ENCODE data around the gene CHN2.

CHN2 gene

DNA sequence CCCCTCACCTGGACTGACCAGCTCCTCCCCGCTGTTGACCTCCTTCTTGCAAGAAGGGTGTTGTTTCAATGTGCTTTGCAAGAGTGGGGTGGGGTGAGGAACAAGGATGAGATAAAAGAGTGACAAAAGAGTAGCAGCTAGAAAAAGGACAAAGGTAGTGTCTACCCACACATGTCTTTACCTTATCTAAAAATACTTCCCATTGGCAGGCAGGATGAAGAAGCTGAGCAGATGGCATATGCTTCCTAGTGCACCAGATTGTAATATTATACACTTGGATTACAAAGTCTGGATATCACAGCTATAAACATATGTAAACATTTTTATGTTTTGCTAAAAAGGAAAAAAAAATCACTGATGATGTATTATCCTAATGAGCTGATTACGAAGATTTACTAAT lies 34.5 kb downstream of the CHN2 start:
- DNase-seq: no peak

DNA sequence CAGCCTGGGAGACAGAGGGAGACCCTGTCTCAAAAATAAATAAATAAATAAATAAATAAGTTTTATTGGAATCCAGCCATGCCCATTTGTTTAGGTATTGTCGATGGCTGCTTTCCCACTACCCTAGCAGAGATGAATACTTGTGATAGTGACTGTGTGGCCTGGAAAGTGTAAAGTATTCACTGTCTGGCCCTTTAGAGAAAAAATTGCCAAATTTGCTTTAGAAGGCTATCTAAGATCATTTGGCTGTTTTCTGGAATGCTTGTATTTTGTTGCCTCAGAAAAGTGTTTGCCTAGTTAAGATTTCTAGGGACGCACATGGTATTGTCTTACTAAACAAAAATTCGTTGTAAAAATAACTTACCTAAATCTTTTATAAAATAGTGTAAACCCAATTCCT lies 35.4 kb downstream of the CHN2 start:
- DNase-seq: no peak

DNA sequence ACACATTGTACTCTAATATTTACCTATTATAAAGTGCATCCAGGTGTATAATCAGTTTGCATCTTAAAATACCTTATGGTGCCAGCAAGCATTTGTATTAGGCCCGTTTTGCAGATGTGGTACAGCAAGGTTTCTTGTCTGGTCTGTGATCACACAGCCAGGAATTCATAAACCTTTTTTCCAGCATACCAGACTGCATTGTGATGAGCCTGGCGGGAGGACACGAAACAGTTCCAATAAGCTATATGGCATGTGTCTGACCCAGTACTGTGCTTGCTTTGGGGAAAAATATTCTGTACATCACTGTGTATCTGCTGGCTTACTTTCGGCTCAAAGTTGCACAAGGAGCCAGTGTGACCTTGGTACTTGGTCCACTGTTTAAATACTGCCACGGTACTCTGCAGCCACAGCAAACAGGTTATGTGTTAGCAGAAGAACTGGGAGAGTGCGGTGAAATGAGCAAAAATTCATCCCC lies 36.3 kb downstream of the CHN2 start:
- DNase-seq: no peak

DNA sequence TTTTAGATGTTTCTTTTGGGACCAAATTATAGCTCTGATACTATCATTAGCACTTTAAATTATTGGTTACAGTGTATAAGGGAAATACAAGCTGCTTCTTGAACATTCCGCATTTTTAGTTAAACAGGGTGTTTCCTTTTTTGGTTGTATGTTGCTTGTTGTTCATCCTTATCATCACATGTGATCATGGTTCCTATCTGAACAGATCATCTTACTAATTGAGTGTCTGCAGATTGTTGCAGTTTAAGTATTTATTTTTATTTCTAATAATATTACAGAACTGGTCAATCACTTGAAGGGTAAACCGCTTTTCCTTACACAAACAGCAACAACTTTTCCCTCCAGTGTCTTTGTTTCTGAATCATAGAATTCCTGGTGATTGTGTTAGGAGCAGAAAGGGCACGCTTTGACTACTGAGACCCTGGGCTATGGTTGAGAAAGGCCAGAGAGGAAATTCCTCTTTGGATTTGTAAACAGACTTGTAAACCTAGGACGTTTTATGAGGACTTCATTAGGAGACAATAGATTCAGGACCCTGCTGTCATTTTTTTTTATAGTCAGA lies 37.2 kb downstream of the CHN2 start:
- no peak for DNase-seq

DNA sequence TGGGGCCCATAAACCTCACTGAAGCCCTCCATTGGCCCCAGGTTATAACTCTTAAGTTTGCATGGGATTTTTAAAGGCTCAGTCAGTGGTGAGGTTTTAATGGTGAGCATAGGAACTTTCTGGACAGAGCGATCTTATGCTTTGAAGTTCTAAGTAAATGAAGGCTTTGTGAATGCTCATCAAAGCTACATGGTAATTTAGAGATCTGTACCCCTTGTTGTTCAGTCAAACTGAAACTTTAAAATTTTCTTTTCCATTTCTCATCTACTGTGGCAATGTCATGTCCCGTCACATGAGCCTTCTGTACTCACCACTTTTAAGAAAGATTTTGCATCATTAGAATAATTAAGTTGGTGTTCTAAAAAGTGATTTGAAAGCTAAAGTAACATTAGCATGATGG lies 39.9 kb downstream of the CHN2 start:
- no peak for DNase-seq

DNA sequence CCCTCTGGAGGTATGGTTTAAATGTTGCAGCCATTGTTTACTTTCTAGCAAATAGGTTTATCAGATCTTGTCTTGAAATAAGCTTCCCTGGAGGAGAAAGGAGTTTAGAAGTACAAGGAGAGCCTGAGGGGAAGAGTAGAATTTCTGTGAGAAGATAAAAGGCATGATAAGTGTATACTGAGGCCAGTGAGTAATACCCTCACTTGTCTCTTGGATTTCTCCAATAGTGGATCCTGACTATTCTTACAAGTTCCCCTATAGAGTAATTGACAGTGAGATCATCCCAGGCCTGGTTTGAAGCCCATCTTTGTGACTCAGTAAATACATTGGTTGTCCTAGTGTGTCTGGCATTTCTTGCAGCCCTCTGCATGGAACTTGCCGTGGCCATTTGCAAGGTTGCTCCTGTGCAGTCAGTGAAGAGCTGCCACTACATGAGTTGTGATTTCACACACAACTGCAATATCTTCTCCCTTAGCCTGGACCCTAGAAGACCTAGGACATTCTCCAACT lies 41.6 kb downstream of the CHN2 start:
- DNase-seq: no peak

DNA sequence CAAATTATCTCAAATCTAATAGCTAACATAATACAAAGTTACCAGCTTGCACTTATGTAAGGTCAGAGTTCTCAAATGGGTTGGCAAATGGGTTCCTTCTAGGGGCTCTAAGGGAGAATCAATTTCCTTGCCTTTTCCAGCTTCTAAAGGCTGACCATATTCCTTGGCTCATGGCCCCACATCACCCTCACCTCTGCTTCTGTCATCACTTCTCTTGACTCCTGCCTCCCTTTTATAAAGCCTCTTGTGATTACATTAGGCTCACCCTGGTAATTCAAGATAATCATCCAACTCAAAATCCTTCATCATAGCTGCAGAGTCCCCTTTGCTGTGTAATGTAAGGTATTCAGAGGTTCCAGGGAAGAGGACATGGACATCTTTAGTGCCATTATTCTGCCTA lies 42.1 kb downstream of the CHN2 start:
- no peak for DNase-seq

DNA sequence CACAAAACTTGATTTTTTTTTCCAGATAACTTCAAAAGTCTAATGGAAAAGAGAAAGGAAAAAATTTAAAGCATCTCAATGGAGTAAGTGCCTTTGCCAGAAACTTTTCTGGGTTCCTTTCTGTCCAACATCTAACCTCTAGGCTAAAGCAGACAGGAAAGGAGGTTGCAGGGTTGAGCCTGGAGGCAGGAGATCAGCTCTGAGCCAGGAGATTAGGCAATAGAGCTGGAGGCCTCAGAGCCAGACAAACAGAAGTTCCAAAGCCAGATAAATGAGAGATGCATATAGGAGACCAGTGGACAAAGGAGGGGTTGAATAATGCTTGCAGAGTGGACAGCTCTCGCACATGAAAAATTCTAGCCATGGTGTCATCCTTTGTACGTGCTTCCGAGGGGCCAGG lies 42.9 kb downstream of the CHN2 start:
- no peak for DNase-seq

DNA sequence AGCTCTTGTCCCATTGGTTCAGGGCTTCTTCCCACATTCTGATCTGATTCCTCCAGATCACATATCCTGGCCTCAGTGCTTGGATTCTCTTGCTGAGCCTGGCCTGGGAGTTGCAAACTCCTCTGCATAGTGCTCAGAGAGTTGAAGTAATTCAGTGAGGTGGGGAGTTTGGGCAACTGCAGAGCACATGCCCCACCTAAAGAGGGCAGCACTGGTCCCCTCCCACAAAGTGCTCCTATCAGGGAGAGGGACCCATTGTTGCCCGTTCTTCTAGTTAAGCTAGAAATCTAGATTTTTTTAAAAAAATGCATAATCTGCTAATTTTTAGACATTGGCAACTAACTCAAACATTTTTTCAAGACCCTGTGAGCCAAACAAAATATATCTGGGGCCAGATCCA lies 45.1 kb downstream of the CHN2 start:
- no peak for DNase-seq

DNA sequence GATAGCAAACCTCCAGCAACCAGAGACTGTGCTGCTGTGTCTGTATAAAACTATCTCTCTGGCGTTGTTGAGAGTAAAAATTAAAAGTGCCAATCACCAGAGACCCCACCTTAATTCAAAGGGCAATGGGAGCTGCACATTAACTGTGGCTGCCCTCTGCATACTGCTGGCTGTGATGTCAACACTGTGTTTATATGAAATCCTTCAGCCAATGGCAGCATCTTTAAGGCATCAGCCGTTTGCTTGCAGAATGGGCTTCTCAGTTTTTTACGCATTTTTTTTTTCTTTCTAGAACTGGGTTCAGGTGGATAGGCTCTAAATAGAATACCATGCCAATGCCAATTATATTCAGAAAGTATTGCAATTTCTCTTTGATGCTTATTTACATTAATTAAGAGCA lies 47.7 kb downstream of the CHN2 start:
- no peak for DNase-seq

DNA sequence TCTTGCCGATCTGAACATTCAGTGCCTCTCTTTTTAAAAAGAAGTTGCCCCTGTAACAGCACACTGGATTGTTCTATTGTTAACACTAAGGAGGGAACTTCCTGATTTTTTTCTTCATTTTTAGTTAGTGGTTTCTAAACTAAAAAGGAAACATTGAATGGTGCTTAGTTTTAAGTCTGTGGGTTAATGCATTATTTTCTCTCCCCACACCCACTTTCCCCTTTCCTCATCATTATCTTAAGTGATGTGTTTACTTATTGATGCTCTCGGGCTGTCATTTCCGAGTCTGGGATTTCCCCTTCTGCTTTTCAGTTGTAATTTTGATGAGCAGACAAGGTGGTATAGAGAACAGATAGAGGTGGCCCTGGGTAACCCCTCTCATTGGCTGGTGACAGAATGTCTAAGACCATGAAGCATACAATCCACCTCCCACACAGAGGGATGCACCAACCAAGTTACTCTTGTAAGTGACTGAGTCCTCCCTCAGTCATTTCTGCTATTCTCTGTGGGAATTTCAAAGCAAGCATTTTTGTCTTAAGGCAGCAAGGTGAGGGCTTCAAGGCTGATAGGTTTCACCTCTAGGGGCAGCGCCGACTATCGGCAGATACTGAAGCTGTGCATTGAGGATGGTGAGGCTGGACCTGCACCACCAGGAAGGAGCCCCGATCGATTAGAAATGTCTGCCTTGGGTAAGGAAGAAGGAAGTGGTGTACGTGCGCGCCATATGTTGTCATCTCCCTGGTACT lies 49.5 kb downstream of the CHN2 start:
- DNase-seq: no peak

DNA sequence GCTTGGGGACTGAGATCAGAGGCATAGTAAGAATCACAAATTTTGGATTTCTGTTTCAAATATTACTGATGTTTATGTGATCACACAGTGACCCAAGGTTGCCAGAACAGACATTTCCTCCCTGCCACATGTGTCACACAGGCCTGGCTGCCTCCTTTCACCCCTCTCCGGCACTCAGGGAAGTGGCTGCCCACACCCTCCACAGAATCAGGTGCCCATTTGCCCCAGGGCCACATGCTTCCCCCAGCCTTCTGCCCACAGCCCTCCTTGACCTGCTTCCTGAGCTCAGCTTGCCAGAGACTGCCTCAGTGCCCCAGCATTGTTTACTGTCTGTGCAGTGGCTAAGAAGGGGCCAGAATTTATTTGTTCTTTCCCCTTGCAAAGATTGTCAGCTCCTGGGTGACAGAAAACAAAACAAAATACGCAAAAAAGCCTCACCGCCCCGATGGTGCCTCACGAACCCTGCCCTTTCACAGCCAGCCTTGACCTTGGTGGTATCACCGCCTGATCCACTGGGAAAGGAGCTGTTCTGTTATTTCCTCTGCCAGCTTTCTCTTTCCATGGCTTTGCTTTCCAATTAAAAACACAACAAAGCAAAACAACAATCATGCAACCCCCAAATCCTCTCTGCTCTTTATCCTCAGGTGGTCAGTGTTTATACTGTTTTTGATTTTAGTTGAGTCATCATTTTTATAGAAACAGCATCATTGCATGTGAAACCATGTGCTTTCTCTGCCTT lies 52.8 kb downstream of the CHN2 start:
- no peak for DNase-seq

DNA sequence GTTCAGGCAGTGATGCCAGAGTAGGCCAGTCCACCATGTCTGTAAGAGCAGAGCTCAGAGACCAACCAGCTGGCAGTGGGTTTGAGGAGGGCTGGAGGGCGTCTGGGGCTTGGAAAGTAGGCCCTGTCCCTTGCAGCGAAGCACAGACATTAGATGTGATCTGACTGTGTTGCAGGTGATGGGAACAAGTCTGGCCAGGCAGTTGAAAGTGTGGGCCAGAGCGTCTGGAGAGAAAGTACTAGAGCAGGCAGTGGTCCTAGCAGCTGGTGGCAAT lies 53.3 kb downstream of the CHN2 start:
- no peak for DNase-seq

DNA sequence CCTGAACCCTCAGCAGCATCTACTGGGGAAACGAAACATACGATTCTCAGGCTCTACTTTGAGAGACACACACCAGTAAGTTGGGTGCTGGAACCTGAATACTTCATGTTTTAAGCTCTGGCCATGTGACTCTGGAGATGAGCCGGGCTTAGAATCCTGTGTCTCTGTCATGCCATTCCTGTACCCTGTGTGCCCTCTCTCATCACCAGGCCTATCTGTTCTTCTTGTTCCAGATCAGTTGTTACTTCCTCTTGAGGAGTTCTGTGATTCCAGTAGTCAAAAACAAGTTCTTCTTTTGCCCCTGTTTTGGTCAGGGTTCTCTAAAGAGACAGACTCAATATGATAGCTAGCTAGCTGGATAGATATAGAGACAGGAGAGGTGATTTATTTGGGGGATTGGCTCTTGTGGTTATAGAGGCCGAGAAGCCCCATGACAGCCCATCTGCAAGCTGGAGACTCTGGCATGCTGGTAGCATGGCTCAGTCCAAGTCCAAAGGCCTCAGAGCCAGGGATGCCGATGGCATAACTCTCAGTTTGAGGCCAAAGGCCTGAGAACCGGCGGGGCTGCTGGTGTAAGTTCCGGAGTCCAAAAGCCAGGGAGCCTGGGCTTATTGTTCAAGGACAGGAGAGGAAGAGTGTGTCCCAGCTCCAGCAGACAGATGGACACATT lies 54.3 kb downstream of the CHN2 start:
- no peak for DNase-seq

DNA sequence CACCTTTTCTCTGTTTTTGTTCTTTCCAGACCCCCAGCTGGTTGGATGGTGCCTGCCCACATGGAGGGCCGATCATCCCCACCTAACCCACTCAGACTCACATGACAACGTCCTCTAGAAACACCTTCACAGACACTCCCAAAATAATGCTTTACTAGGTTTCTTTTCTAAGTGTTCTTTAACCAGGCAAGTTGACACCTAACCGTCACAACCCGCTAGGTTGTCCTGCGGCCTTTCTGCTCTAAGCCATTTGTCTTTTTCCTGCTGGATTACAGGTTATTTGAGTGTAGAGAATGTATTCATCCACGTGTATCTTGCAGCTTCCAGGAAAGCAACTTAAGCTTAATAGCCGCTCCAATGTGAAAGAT lies 54.8 kb downstream of the CHN2 start:
- DNase-seq: no peak

DNA sequence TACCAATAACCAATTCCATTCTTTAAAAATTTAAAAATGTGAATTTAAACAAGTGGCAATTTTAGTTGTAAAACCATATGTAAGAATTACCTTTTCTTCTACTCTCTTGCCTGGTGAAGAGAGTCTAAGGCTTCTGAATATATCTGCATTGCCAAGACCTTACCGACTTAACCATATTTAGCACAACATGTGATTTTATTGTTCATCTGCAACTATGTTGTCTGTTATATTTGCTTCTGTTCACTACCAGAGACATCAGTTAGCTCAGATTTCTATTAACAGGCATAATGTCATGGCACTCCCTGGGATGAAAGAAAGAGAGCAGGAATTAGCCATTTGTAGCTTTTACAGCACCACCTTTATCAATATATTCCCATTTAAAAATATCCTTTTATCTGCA lies 55.3 kb downstream of the CHN2 start:
- no peak for DNase-seq

DNA sequence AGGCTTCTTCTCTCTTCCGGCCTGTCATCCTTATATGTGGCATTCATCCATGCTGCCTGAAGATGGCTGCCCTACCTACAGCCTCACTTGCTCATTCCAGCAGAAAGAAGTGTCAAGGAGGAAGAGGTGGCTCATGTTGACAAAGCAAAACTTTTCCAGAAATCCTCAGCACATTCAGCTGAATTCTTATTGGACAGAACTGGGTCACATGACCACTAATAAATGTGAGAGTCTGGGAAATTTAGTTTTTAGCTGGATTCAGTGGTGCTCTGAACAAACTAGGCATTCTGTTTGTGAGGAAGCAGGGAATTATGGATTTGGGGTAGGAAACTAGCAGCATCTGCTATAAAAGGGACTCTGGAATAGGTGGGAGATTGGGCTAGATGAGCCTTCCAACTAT lies 58.6 kb downstream of the CHN2 start:
- DNase-seq: no peak

DNA sequence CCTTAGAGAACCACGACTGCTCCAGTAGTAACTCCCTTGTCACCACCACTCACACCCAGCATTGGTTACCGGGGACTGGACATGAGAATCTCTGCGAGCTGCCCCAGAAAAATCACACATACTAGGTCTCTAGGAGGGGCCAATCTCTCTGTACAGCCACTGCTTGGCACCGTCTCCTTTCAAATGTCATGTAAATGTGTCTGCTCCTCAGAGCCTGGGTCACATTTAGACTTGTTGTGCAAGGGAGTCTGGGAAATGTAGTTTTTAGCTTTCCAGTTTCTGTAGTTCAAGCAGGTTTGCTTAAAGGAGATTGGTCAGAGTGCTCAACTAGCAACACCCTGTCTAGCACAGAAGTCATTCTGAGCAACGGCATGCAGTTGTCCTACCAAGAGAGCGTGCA lies 60.0 kb downstream of the CHN2 start:
- no peak for DNase-seq

DNA sequence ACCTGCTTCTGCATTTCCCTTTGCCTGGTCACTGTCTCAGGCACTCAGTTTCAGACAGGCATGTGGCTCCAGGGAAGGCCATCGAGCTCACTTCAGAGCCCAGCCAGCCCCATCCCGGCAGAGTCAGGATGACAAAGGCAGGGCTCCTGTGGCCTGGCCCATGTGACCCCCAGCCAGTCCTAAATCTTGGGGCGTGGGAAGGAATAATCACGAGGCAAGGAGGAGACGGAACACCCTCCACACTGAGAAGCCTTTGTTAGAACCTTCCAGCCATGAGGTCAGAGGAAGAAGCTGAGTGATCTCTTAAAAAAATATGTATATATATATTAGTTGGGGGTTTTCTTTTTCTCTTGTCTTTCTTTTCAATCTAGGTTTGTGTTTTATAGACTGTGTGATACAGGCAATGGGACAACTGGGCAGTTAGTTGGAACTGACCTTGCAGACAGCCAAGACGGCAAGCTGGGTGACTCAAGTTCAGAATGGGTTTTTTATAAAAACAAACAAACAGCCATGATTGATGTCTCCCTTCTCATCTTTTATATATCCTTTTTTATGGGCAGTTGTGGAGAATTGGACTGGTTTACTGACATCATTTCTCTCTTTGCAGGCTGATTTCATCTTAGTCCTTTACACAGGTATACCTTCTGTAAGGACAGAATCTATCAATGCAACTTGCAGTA lies 60.8 kb downstream of the CHN2 start:
- no peak for DNase-seq

DNA sequence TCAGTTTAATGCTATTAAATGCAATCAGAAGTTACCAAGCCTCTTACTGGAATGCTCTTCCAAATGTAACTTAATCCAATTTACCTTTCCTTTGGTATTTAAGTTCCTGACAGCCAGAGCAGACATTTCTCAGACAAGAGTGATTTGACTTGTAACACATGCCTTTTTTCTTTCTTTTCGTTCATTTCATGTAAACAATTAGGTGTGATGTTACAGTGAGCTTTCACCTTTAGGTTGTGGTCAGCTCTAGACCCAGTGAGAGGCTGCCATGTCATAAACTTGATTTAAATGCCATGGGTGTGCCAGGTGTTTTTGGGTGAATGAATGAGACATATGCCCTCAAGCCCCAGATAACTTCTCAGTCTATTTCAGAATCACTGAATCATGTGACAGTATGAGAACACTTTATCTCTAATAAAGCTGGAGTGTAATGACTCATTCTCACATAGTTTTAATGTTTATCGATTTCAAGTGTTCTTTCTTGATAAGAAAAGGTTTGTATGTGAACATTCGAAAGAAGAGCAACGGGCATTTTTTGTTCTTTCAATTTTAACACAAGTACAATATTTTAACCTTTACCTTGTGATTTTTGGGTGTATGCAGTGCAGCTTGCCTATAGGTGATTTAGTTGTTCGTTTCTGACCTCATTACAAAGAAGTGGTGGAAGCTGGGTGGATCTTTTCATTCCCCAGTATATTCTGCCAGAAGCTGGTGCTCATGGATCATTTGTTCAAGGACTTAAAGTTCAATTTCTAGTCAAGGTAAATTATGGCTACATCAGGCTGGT lies 61.5 kb downstream of the CHN2 start:
- no peak for DNase-seq

DNA sequence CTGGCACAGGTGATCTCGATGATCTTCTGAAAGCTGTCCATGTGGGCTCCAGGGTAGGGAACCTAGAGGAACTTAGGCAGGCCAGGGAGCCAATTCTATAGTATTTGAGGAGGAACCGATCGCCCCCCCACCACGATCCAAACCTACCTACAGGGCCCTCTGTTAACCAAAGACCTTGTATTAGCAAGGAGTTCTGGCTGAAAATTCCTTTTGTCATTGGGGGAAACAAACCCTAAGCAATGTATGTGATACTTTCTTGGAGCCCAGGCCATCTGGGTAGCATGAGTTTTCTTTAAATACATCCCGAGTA lies 62.1 kb downstream of the CHN2 start:
- DNase-seq: no peak

DNA sequence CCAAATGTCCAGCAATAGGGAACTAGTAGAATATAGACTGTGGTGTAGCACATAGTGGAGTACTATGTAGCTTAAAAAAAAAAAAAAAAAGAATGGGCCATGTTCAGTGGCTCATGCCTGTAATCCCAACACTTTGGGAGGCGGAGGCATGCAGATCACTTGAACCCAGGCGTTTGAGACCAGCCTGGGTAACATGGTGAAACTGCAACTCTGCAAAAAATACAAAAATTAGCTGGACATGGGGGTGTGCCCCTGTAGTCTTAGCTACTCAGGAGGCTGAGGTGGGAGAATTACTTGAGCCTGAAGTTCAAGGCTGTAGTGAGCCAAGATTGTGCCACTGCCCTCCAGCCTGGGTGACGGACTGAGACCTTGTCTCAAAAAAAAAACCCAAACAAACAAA lies 64.4 kb downstream of the CHN2 start:
- no peak for DNase-seq

Measured in fibroblast of skin of scalp (primary cell).